ENCODE results near the gene FBXL19. TPM values are rescaled to one million over a fixed set of nuclear protein-coding genes. Genes with fewer than 3 reads are reported as not detected.

The FBXL19 gene
- total and polyA plus RNA-seq, 2 of the 13 experiments (the other 11 are each of a cell fraction or from before 2014, with no cell fraction given): 6.0 to 13.7 TPM

DNA sequence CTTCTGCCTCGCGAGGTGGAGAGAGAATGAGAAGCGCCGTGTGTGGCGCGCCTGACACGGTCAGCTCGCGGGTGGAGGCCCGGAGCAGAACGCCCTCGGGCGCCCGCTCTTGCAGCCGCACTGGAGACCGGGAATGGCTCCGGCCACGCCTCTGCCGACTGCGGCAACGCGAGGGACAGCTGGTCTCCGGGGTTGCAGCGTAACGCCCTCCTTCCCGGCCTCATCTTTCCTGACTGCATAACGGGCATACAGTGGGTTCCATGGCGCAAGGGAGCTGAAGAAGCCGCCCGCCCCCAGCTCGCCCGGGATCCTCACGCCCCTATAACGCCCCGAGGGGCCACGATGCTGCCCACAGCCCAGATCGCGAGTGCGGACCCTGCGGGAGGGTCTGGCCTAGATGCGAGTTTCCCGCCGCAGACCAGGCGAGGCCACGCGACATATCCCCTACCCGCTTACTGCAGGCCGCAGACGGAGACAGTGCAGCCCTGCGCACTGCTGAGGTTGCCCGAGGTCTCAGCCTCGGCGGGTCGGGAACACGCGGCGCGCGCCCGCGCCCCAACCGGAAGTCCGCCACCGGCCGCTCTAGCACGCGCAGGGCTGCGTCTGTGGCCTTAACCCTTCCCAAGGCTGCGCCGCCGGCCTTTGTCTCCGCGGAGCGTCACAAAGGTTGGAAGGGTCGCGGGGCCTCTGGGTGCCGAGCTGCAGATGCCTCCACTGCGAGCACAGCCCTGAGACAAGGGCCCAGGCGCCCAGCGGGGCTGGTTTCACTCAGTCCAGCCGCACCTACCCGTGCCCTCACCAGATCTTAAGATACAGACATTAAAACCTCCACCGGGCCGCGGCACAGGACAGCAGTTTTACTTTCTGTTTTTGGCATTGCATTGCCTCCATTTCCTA is 48.3 kb upstream of the FBXL19 start (continued):
- TF ChIP-seq HDAC2 (CRISPR knock-in tag; IDR thresholded peaks at IDR 0.05) (peak; percentile 95), ZFAT (CRISPR knock-in tag; conservative IDR thresholded peaks at IDR 0.05) (peak; percentile 72), ATM (IDR thresholded peaks at IDR 0.05; ENCODE audit: borderline replicate concordance) (no peak), CHD2 (IDR thresholded peaks at IDR 0.05; ENCODE audit: low read depth, low read length) (0 out of 2 replicates have a peak, but pooled peaks have one; percentile 31), ZBTB38 (CRISPR knock-in tag; IDR thresholded peaks at IDR 0.05) (peak; percentile 95), ZNF777 (CRISPR knock-in tag; IDR thresholded peaks at IDR 0.05) (peak; percentile 82), POLR2AphosphoS2 (IDR thresholded peaks at IDR 0.05; ENCODE audit: low read depth, low read length) (no peak)
- TF ChIP-seq, protein P1, sequence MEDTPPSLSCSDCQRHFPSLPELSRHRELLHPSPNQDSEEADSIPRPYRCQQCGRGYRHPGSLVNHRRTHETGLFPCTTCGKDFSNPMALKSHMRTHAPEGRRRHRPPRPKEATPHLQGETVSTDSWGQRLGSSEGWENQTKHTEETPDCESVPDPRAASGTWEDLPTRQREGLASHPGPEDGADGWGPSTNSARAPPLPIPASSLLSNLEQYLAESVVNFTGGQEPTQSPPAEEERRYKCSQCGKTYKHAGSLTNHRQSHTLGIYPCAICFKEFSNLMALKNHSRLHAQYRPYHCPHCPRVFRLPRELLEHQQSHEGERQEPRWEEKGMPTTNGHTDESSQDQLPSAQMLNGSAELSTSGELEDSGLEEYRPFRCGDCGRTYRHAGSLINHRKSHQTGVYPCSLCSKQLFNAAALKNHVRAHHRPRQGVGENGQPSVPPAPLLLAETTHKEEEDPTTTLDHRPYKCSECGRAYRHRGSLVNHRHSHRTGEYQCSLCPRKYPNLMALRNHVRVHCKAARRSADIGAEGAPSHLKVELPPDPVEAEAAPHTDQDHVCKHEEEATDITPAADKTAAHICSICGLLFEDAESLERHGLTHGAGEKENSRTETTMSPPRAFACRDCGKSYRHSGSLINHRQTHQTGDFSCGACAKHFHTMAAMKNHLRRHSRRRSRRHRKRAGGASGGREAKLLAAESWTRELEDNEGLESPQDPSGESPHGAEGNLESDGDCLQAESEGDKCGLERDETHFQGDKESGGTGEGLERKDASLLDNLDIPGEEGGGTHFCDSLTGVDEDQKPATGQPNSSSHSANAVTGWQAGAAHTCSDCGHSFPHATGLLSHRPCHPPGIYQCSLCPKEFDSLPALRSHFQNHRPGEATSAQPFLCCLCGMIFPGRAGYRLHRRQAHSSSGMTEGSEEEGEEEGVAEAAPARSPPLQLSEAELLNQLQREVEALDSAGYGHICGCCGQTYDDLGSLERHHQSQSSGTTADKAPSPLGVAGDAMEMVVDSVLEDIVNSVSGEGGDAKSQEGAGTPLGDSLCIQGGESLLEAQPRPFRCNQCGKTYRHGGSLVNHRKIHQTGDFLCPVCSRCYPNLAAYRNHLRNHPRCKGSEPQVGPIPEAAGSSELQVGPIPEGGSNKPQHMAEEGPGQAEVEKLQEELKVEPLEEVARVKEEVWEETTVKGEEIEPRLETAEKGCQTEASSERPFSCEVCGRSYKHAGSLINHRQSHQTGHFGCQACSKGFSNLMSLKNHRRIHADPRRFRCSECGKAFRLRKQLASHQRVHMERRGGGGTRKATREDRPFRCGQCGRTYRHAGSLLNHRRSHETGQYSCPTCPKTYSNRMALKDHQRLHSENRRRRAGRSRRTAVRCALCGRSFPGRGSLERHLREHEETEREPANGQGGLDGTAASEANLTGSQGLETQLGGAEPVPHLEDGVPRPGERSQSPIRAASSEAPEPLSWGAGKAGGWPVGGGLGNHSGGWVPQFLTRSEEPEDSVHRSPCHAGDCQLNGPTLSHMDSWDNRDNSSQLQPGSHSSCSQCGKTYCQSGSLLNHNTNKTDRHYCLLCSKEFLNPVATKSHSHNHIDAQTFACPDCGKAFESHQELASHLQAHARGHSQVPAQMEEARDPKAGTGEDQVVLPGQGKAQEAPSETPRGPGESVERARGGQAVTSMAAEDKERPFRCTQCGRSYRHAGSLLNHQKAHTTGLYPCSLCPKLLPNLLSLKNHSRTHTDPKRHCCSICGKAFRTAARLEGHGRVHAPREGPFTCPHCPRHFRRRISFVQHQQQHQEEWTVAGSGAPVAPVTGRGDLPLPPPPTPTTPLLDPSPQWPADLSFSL (CRISPR knock-in tag; IDR thresholded peaks at IDR 0.05): no peak
- TF ChIP-seq, protein P2, sequence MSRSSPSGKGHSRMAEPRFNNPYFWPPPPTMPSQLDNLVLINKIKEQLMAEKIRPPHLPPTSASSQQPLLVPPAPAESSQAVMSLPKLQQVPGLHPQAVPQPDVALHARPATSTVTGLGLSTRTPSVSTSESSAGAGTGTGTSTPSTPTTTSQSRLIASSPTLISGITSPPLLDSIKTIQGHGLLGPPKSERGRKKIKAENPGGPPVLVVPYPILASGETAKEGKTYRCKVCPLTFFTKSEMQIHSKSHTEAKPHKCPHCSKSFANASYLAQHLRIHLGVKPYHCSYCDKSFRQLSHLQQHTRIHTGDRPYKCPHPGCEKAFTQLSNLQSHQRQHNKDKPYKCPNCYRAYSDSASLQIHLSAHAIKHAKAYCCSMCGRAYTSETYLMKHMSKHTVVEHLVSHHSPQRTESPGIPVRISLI (CRISPR knock-in tag; IDR thresholded peaks at IDR 0.05; ENCODE audit: borderline replicate concordance): peak; percentile 79
- TF ChIP-seq, protein P3, sequence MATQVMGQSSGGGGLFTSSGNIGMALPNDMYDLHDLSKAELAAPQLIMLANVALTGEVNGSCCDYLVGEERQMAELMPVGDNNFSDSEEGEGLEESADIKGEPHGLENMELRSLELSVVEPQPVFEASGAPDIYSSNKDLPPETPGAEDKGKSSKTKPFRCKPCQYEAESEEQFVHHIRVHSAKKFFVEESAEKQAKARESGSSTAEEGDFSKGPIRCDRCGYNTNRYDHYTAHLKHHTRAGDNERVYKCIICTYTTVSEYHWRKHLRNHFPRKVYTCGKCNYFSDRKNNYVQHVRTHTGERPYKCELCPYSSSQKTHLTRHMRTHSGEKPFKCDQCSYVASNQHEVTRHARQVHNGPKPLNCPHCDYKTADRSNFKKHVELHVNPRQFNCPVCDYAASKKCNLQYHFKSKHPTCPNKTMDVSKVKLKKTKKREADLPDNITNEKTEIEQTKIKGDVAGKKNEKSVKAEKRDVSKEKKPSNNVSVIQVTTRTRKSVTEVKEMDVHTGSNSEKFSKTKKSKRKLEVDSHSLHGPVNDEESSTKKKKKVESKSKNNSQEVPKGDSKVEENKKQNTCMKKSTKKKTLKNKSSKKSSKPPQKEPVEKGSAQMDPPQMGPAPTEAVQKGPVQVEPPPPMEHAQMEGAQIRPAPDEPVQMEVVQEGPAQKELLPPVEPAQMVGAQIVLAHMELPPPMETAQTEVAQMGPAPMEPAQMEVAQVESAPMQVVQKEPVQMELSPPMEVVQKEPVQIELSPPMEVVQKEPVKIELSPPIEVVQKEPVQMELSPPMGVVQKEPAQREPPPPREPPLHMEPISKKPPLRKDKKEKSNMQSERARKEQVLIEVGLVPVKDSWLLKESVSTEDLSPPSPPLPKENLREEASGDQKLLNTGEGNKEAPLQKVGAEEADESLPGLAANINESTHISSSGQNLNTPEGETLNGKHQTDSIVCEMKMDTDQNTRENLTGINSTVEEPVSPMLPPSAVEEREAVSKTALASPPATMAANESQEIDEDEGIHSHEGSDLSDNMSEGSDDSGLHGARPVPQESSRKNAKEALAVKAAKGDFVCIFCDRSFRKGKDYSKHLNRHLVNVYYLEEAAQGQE (IDR thresholded peaks at IDR 0.05; ENCODE audit: borderline replicate concordance in 1 of 2, low read depth in 1 of 2, low read length in 2 of 2): peak in 1 of 2 experiments; percentile 69; a peak in 1 of 4 replicates
- TF ChIP-seq, protein P4, sequence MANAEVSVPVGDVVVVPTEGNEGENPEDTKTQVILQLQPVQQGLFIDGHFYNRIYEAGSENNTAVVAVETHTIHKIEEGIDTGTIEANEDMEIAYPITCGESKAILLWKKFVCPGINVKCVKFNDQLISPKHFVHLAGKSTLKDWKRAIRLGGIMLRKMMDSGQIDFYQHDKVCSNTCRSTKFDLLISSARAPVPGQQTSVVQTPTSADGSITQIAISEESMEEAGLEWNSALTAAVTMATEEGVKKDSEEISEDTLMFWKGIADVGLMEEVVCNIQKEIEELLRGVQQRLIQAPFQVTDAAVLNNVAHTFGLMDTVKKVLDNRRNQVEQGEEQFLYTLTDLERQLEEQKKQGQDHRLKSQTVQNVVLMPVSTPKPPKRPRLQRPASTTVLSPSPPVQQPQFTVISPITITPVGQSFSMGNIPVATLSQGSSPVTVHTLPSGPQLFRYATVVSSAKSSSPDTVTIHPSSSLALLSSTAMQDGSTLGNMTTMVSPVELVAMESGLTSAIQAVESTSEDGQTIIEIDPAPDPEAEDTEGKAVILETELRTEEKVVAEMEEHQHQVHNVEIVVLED (CRISPR knock-in tag; IDR thresholded peaks at IDR 0.05; ENCODE audit: borderline replicate concordance): peak; percentile 91
- TF ChIP-seq, protein P5, sequence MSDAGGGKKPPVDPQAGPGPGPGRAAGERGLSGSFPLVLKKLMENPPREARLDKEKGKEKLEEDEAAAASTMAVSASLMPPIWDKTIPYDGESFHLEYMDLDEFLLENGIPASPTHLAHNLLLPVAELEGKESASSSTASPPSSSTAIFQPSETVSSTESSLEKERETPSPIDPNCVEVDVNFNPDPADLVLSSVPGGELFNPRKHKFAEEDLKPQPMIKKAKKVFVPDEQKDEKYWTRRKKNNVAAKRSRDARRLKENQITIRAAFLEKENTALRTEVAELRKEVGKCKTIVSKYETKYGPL (CRISPR knock-in tag; IDR thresholded peaks at IDR 0.05): peak; percentile 86

All from HepG2 (cell line).